ENCODE data around the gene PDIA4.

GRCh38 chr7:149050941-149051340 lies 22.6 kb upstream of the PDIA4 start:
- TF ChIP-seq CTCF (IDR thresholded peaks at IDR 0.05) (no peak), POLR2A (IDR thresholded peaks at IDR 0.05) (no peak), EP300 (IDR thresholded peaks at IDR 0.05) (no peak)
